ENCODE measurements around the gene SYMPK.
A peak's percentile ranks its signal among the peaks of the same experiment; 100 is the strongest.
"Not testable (repeated sequence)": the region's sequence is repeated elsewhere in the genome, so short reads cannot be mapped to it uniquely, and the experiment has no call there.

The SYMPK gene

GRCh38 chr19:45862564-45863334 is at the start of gene SYMPK:
TSS of gene SYMPK (minus strand) at chr19:45863147. CDS start at chr19:45854495, 8,652 bp downstream.
- DNase-seq = peak; percentile 96

- DNase-seq = no peak
Measured at GRCh38 chr19:45911291-45911690, 48.3 kb upstream of the SYMPK start.

- DNase-seq = no peak
Measured at GRCh38 chr19:45908956-45909355, 46.0 kb upstream of the SYMPK start.

GRCh38 chr19:45906221-45906620 is 43.3 kb upstream of the SYMPK start:
- no peak for DNase-seq

GRCh38 chr19:45905011-45905410 is 42.1 kb upstream of the SYMPK start:
- DNase-seq = no peak

GRCh38 chr19:45902651-45903625 is 40.0 kb upstream of the SYMPK start:
- DNase-seq = peak; percentile 92

GRCh38 chr19:45901912-45902650 is 39.1 kb upstream of the SYMPK start, which contains the start of gene MYPOP:
TSS of gene MYPOP (minus strand) at chr19:45902613. CDS start at chr19:45901773, 840 bp downstream.
- DNase-seq = no peak

- no peak for DNase-seq
Measured at GRCh38 chr19:45901432-45901911, 38.5 kb upstream of the SYMPK start.

- no peak for DNase-seq
Measured at GRCh38 chr19:45900738-45901431, 37.9 kb upstream of the SYMPK start.

- DNase-seq = no peak
Measured at GRCh38 chr19:45899919-45900589, 37.1 kb upstream of the SYMPK start.

- no peak for DNase-seq
Measured at GRCh38 chr19:45899253-45899652, 36.3 kb upstream of the SYMPK start.

GRCh38 chr19:45897261-45897812 is 34.4 kb upstream of the SYMPK start:
- DNase-seq = no peak

GRCh38 chr19:45895983-45896599 is 33.1 kb upstream of the SYMPK start:
- not testable (repeated sequence) for DNase-seq

- DNase-seq = no peak
Measured at GRCh38 chr19:45895519-45895972, 32.6 kb upstream of the SYMPK start.

- DNase-seq = no peak
Measured at GRCh38 chr19:45890877-45891276, 27.9 kb upstream of the SYMPK start.

- no peak for DNase-seq
Measured at GRCh38 chr19:45889210-45889885, 26.4 kb upstream of the SYMPK start.

- no peak for DNase-seq
Measured at GRCh38 chr19:45887200-45887710, 24.3 kb upstream of the SYMPK start.

GRCh38 chr19:45886427-45887199 is 23.7 kb upstream of the SYMPK start:
- DNase-seq = peak; percentile 71

All from NCI-H526 treated with DMSO at 0.1 percent for 48 hours (cell line).